Hepatocyte (in vitro differentiated cells): Measurements from ENCODE around the gene CEP192.

Experiments
- CTCF ChIP-seq: fragments of 200-600 bp; sonication (generic); IDR thresholded peaks from 2 replicates; pipeline ENCODE4 v1.5.1; 2016; ENCODE audit warnings: antibody characterized with exemption, mild to moderate bottlenecking; ENCODE audit not compliant: poor library complexity
- EZH2 ChIP-seq: fragments of 200-600 bp; sonication (generic); IDR thresholded peaks from 2 replicates; pipeline ENCODE4 v1.6.1; 2016; ENCODE audit warnings: antibody characterized with exemption, mild to moderate bottlenecking, borderline replicate concordance

- TF ChIP-seq CTCF, result no peak
- no peak for TF ChIP-seq EZH2
Observed at GRCh38 chr18:13099113-13099512, 108.0 kb downstream of the CEP192 start.
